ENCODE data around the gene FREY1.
A peak's percentile ranks its signal among the peaks of the same experiment; 100 is the strongest.

Gene FREY1

GRCh38 chr11:45870706-45871105 is 36.4 kb downstream of the FREY1 start:
- no peak for DNase-seq (ENCODE audit: low read depth, low spot score)

GRCh38 chr11:45869551-45869950 is 37.5 kb downstream of the FREY1 start:
- DNase-seq (ENCODE audit: low read depth, low spot score): no peak

GRCh38 chr11:45864041-45864440 is 43.0 kb downstream of the FREY1 start:
- no peak for DNase-seq (ENCODE audit: low read depth, low spot score)

- no peak for DNase-seq (ENCODE audit: low read depth, low spot score)
Measured at GRCh38 chr11:45860764-45861510, 46.1 kb downstream of the FREY1 start.

GRCh38 chr11:45860348-45860747 is 46.7 kb downstream of the FREY1 start:
- DNase-seq (ENCODE audit: low read depth, low spot score): no peak

- DNase-seq (ENCODE audit: low read depth, low spot score): peak; percentile 91
Measured at GRCh38 chr11:45859661-45860140, 47.4 kb downstream of the FREY1 start.

GRCh38 chr11:45858751-45859398 is 48.2 kb downstream of the FREY1 start:
- DNase-seq (ENCODE audit: low read depth, low spot score): no peak

- no peak for DNase-seq (ENCODE audit: low read depth, low spot score)
Measured at GRCh38 chr11:45857961-45858474, 49.1 kb downstream of the FREY1 start.

All from smooth muscle cell of the brain vasculature (primary cell).